WTC11 (cell line): ENCODE results near the gene PLCD4. TPM values are rescaled to one million over a fixed set of nuclear protein-coding genes. Genes with fewer than 3 reads are reported as not detected.

ENCODE experiments used
- ATAC-seq: fragments of 200-7000 bp; cut with Tn5 transposase; 2 replicates; pipeline ENCODE4 v1.10.0; 2021; ENCODE audit warnings: mild to moderate bottlenecking, moderate library complexity
- CTCF ChIA-PET: fragments of 300-600 bp; sonication (Branson Sonifier 250); formaldehyde crosslinking; loops from one replicate; lab custom pipeline; 2021; ENCODE audit warnings: antibody characterized with exemption; lab: Charles Lee
- POLR2A ChIA-PET: fragments of 350-600 bp; sonication (Branson Sonifier 250); formaldehyde crosslinking; loops from one replicate; lab custom pipeline; 2021; ENCODE audit warnings: antibody characterized with exemption; lab: Charles Lee
- DNase-seq: peaks from one replicate; pipeline ENCODE4 v3.0.0; 2021; ENCODE audit warnings: low spot score
- H3K27ac Mint-ChIP-seq: 2 replicates; pipeline ENCODE4 v1.8.0; 2021; ENCODE audit warnings: mixed read lengths
- H3K27me3 Mint-ChIP-seq: 2 replicates; pipeline ENCODE4 v1.8.0; 2021; ENCODE audit warnings: low read depth, mild to moderate bottlenecking, moderate library complexity, mixed read lengths
- H3K36me3 Mint-ChIP-seq: 2 replicates; pipeline ENCODE4 v1.8.0; 2021; ENCODE audit warnings: mixed read lengths
- H3K4me1 Mint-ChIP-seq: 2 replicates; pipeline ENCODE4 v1.8.0; 2022; ENCODE audit warnings: mixed read lengths
- H3K4me3 Mint-ChIP-seq: 2 replicates; pipeline ENCODE4 v1.8.0; 2021; ENCODE audit warnings: mild to moderate bottlenecking, moderate library complexity, mixed read lengths
- H3K9me3 Mint-ChIP-seq: 2 replicates; pipeline ENCODE4 v1.8.0; 2021; ENCODE audit warnings: mixed read lengths
- GABPB1 ChIP-seq: sonication (generic); formaldehyde crosslinking; IDR thresholded peaks from 2 replicates; pipeline ENCODE4 v1.8.1; 2023; ENCODE audit warnings: mild to moderate bottlenecking, missing genetic modification reagents
- GRHL2 ChIP-seq: fragments of 250-450 bp; sonication (Bioruptor Pico); IDR thresholded peaks from 2 replicates; pipeline ENCODE4 v1.8.0; 2022; ENCODE audit warnings: mild to moderate bottlenecking, moderate library complexity; ENCODE audit not compliant: insufficient replicate concordance, severe bottlenecking
- HMGA2 ChIP-seq: fragments of 250-450 bp; sonication (Bioruptor Pico); IDR thresholded peaks from 2 replicates; pipeline ENCODE4 v1.4.0; 2021; ENCODE audit warnings: mild to moderate bottlenecking, moderate library complexity
- NFATC4 ChIP-seq: fragments of 250-450 bp; sonication (Bioruptor Pico); IDR thresholded peaks from 2 replicates; pipeline ENCODE4 v1.9.0; 2021; ENCODE audit warnings: mild to moderate bottlenecking
- NFE2L1 ChIP-seq: sonication (generic); formaldehyde crosslinking; IDR thresholded peaks from 2 replicates; pipeline ENCODE4 v1.8.1; 2023; ENCODE audit warnings: missing genetic modification reagents
- NR1H2 ChIP-seq: sonication (generic); formaldehyde crosslinking; IDR thresholded peaks from 2 replicates; pipeline ENCODE4 v1.9.0; 2021; ENCODE audit warnings: mild to moderate bottlenecking, moderate library complexity, missing genetic modification reagents
- NR2C2 ChIP-seq: sonication (generic); formaldehyde crosslinking; IDR thresholded peaks from 2 replicates; pipeline ENCODE4 v1.8.0; 2022; ENCODE audit warnings: mild to moderate bottlenecking, missing genetic modification reagents
- OVOL2 ChIP-seq: fragments of 250-450 bp; sonication (Bioruptor Pico); IDR thresholded peaks from 2 replicates; pipeline ENCODE4 v1.9.0; 2021; ENCODE audit warnings: mild to moderate bottlenecking, borderline replicate concordance
- SMAD3 ChIP-seq: sonication (generic); formaldehyde crosslinking; IDR thresholded peaks from 2 replicates; pipeline ENCODE4 v1.8.0; 2022; ENCODE audit warnings: missing genetic modification reagents, mild to moderate bottlenecking, borderline replicate concordance
- TCF7 ChIP-seq: sonication (generic); formaldehyde crosslinking; IDR thresholded peaks from 2 replicates; pipeline ENCODE4 v1.8.0; 2022; ENCODE audit warnings: mild to moderate bottlenecking, low read depth, missing genetic modification reagents, moderate library complexity
- ZNF219 ChIP-seq: sonication (generic); formaldehyde crosslinking; IDR thresholded peaks from 2 replicates; pipeline ENCODE4 v1.8.0; 2023; ENCODE audit warnings: missing genetic modification reagents, mild to moderate bottlenecking, borderline replicate concordance
- ZNF263 ChIP-seq: sonication (generic); formaldehyde crosslinking; IDR thresholded peaks from 2 replicates; pipeline ENCODE4 v1.8.1; 2022; ENCODE audit warnings: low read depth, mild to moderate bottlenecking, moderate library complexity, missing genetic modification reagents
- ZNF423 ChIP-seq: fragments of 250-450 bp; sonication (Bioruptor Pico); IDR thresholded peaks from 2 replicates; pipeline ENCODE4 v2.1.2; 2022; ENCODE audit warnings: mild to moderate bottlenecking, moderate library complexity
- total RNA-seq: library from RNA; stranded (reverse); gene quantifications from 3 replicates; pipeline ENCODE4 v1.2.3, GENCODE V29; 2021
- TF ChIP-seq, protein P1 (sequence below): sonication (generic); formaldehyde crosslinking; IDR thresholded peaks from 2 replicates; pipeline ENCODE4 v1.8.0; 2023; ENCODE audit warnings: missing genetic modification reagents, mild to moderate bottlenecking, borderline replicate concordance
- TF ChIP-seq, protein P2 (sequence below): fragments of 250-450 bp; sonication (Bioruptor Pico); IDR thresholded peaks from 2 replicates; pipeline ENCODE4 v1.9.0; 2021; ENCODE audit warnings: mild to moderate bottlenecking
- TF ChIP-seq, protein P3 (sequence below): fragments of 250-450 bp; sonication (Bioruptor Pico); IDR thresholded peaks from 2 replicates; pipeline ENCODE4 v2.1.2; 2022; ENCODE audit warnings: mild to moderate bottlenecking, moderate library complexity
- TF ChIP-seq, protein P4 (sequence below): fragments of 200-600 bp; IDR thresholded peaks from 2 replicates; pipeline ENCODE4 v1.8.0; 2022; ENCODE audit warnings: antibody characterized with exemption
- TF ChIP-seq, protein P5 (sequence below): sonication (generic); formaldehyde crosslinking; IDR thresholded peaks from 2 replicates; pipeline ENCODE4 v1.8.1; 2023; ENCODE audit warnings: mild to moderate bottlenecking, missing genetic modification reagents, moderate library complexity
- TF ChIP-seq, protein P6 (sequence below): sonication (generic); formaldehyde crosslinking; IDR thresholded peaks from 2 replicates; pipeline ENCODE4 v1.8.1; 2022; ENCODE audit warnings: mild to moderate bottlenecking, missing genetic modification reagents, moderate library complexity, borderline replicate concordance

PLCD4 gene
- total RNA-seq, 1 experiment from 2014 or later, result 0.28 TPM

DNA sequence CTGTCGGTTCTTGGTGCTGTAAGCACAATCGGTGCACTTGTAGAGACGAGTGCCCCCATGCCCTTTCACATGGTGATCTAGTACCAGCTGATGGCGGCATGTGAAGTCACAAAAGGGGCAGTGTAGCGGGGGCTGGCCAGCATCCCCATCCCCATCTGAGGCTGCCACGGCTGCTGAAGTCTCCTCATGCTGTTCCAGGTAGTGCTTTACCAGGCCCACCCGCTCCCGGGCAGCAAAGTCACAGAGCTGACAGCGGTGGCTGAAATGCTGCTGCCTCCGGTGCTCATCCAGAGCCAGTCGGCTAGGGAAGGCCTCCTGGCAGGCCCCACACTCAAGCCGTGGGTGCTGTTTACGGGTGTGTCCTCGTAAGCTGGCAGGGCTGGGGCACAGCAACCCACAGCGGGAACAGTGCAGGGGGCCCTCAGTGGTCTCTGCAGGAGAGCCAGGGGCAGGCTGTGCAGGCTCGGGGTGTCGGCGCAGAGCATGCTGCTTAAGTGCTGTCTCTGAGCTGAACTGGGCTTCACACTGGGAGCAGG lies 34.5 kb downstream of the PLCD4 start (continued):
- TF ChIP-seq, protein P1, sequence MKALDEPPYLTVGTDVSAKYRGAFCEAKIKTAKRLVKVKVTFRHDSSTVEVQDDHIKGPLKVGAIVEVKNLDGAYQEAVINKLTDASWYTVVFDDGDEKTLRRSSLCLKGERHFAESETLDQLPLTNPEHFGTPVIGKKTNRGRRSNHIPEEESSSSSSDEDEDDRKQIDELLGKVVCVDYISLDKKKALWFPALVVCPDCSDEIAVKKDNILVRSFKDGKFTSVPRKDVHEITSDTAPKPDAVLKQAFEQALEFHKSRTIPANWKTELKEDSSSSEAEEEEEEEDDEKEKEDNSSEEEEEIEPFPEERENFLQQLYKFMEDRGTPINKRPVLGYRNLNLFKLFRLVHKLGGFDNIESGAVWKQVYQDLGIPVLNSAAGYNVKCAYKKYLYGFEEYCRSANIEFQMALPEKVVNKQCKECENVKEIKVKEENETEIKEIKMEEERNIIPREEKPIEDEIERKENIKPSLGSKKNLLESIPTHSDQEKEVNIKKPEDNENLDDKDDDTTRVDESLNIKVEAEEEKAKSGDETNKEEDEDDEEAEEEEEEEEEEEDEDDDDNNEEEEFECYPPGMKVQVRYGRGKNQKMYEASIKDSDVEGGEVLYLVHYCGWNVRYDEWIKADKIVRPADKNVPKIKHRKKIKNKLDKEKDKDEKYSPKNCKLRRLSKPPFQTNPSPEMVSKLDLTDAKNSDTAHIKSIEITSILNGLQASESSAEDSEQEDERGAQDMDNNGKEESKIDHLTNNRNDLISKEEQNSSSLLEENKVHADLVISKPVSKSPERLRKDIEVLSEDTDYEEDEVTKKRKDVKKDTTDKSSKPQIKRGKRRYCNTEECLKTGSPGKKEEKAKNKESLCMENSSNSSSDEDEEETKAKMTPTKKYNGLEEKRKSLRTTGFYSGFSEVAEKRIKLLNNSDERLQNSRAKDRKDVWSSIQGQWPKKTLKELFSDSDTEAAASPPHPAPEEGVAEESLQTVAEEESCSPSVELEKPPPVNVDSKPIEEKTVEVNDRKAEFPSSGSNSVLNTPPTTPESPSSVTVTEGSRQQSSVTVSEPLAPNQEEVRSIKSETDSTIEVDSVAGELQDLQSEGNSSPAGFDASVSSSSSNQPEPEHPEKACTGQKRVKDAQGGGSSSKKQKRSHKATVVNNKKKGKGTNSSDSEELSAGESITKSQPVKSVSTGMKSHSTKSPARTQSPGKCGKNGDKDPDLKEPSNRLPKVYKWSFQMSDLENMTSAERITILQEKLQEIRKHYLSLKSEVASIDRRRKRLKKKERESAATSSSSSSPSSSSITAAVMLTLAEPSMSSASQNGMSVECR, result no peak
- no peak for TF ChIP-seq TCF7

DNA sequence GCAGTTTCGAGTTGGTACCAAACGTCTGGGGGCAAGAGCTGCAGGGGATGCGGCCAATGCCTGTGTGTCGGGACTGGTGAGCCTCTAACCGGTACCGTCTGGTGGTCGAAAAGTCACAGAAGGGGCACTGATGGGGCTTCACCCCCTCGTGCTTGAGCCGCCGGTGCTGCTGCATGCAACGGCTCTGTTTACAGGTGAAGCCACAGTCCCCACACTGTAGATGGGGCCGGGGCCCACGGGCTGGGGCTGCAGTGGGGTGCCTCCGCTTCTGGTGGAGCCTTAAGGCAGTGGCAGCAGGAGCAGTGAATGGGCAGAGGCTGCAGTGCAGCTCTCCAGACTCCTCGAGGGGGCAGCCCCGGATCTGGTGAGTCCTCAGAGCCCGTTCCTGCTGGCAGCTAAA lies 35.1 kb downstream of the PLCD4 start:
- TF ChIP-seq NR1H2 (no peak), OVOL2 (CRISPR knock-in tag) (no peak), NFATC4 (CRISPR knock-in tag) (no peak), TCF7 (no peak), GABPB1 (CRISPR knock-in tag) (no peak), NFE2L1 (CRISPR knock-in tag) (no peak), NR2C2 (CRISPR knock-in tag) (no peak), GRHL2 (CRISPR knock-in tag) (no peak), ZNF219 (CRISPR knock-in tag) (no peak)
- TF ChIP-seq, protein P2, sequence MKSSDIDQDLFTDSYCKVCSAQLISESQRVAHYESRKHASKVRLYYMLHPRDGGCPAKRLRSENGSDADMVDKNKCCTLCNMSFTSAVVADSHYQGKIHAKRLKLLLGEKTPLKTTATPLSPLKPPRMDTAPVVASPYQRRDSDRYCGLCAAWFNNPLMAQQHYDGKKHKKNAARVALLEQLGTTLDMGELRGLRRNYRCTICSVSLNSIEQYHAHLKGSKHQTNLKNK (CRISPR knock-in tag), result no peak
- TF ChIP-seq, protein P3, sequence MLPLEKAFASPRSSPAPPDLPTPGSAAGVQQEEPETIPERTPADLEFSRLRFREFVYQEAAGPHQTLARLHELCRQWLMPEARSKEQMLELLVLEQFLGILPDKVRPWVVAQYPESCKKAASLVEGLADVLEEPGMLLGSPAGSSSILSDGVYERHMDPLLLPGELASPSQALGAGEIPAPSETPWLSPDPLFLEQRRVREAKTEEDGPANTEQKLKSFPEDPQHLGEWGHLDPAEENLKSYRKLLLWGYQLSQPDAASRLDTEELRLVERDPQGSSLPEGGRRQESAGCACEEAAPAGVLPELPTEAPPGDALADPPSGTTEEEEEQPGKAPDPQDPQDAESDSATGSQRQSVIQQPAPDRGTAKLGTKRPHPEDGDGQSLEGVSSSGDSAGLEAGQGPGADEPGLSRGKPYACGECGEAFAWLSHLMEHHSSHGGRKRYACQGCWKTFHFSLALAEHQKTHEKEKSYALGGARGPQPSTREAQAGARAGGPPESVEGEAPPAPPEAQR (CRISPR knock-in tag), result no peak
- TF ChIP-seq, protein P4, sequence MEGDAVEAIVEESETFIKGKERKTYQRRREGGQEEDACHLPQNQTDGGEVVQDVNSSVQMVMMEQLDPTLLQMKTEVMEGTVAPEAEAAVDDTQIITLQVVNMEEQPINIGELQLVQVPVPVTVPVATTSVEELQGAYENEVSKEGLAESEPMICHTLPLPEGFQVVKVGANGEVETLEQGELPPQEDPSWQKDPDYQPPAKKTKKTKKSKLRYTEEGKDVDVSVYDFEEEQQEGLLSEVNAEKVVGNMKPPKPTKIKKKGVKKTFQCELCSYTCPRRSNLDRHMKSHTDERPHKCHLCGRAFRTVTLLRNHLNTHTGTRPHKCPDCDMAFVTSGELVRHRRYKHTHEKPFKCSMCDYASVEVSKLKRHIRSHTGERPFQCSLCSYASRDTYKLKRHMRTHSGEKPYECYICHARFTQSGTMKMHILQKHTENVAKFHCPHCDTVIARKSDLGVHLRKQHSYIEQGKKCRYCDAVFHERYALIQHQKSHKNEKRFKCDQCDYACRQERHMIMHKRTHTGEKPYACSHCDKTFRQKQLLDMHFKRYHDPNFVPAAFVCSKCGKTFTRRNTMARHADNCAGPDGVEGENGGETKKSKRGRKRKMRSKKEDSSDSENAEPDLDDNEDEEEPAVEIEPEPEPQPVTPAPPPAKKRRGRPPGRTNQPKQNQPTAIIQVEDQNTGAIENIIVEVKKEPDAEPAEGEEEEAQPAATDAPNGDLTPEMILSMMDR, result no peak

DNA sequence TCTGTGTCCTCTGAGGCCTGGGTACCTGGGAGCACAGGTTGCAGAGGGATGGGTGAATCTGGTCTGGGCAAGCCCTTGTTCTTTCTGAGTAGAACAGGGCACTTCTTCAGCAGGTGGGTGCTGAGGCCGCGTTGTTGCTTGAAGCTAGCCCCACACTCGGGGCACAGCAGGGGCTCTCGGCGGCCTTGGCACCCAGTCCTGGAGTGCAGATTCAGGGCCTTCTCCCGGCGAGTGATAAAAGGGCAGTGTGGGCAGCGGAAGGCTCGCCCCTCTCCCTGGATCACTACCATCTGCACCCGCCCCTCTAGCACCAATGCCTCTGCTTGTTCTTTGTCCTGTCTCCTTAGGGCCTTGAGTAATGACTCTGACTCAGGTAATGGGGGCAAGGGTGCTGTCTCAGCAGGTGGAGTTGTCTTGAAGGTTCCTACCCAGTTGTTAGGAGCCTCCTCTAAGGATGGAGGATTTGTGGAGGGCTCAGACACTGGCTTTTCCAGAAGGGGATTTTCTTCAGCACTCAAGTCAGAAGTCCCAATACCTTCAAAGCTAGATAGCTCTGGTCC lies 36.1 kb downstream of the PLCD4 start:
- ATAC-seq (no peak), DNase-seq (no peak)
- TF ChIP-seq HMGA2 (CRISPR knock-in tag), result no peak
- TF ChIP-seq TCF7, result no peak
- no peak for TF ChIP-seq SMAD3 (CRISPR knock-in tag)
- TF ChIP-seq ZNF263 (CRISPR knock-in tag), result no peak
- TF ChIP-seq, protein P5, sequence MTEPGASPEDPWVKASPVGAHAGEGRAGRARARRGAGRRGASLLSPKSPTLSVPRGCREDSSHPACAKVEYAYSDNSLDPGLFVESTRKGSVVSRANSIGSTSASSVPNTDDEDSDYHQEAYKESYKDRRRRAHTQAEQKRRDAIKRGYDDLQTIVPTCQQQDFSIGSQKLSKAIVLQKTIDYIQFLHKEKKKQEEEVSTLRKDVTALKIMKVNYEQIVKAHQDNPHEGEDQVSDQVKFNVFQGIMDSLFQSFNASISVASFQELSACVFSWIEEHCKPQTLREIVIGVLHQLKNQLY (CRISPR knock-in tag), result no peak
- no peak for TF ChIP-seq ZNF423 (CRISPR knock-in tag)
- TF ChIP-seq, protein P6, sequence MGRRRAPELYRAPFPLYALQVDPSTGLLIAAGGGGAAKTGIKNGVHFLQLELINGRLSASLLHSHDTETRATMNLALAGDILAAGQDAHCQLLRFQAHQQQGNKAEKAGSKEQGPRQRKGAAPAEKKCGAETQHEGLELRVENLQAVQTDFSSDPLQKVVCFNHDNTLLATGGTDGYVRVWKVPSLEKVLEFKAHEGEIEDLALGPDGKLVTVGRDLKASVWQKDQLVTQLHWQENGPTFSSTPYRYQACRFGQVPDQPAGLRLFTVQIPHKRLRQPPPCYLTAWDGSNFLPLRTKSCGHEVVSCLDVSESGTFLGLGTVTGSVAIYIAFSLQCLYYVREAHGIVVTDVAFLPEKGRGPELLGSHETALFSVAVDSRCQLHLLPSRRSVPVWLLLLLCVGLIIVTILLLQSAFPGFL (CRISPR knock-in tag), result no peak
- Mint-ChIP-seq H3K9me3 (no peaks in the 10 kb centered on the region), H3K27me3 (no peaks in the 10 kb centered on the region), H3K4me3 (no peak overlapping the region), H3K36me3 (peaks cover 52% of the 10 kb centered on the region), H3K27ac (no peak overlapping the region), H3K4me1 (no peaks in the 10 kb centered on the region)
- CTCF ChIA-PET, result interaction anchor here (1.1 kb wide), 1 partner anchor 9 kb away, joined by 3 read pairs; no protein-coding TSS in a partner anchor
- POLR2A ChIA-PET, result no interaction called here

More for the DNA sequence above, 35.1 kb downstream of the PLCD4 start:
- Mint-ChIP-seq H3K4me1 (no peaks in the 10 kb centered on the region), H3K27ac (no peak overlapping the region), H3K36me3 (peaks cover 53% of the 10 kb centered on the region), H3K4me3 (no peak overlapping the region), H3K27me3 (no peaks in the 10 kb centered on the region), H3K9me3 (no peaks in the 10 kb centered on the region)
- DNase-seq (no peak), ATAC-seq (no peak)
- CTCF ChIA-PET, result no interaction called here
- POLR2A ChIA-PET, result interaction anchor here (0.5 kb wide), 1 partner anchor 121 kb away, joined by 3 read pairs; no protein-coding TSS in a partner anchor
